Smooth muscle cell (in vitro differentiated cells): ENCODE data around the gene CEP63. TPM values are rescaled to one million over a fixed set of nuclear protein-coding genes. Genes with fewer than 3 reads are reported as not detected.
"Not testable (repeated sequence)": the region's sequence is repeated elsewhere in the genome, so short reads cannot be mapped to it uniquely, and the experiment has no call there.

Experiments
- DNase-seq: peaks from one replicate; lab custom pipeline; 2025; ENCODE audit not compliant: unreplicated experiment; lab: John Stamatoyannopoulos, UW
- H2AFZ ChIP-seq: fragments of 200-600 bp; sonication (generic); 2 replicates; pipeline ENCODE4 v1.6.0; 2016; ENCODE audit warnings: antibody characterized with exemption, low read depth, mild to moderate bottlenecking
- H3F3A ChIP-seq: fragments of 200-600 bp; sonication (generic); 2 replicates; pipeline ENCODE4 v1.6.0; 2017; ENCODE audit warnings: antibody characterized with exemption, low read depth
- H3K27ac ChIP-seq: fragments of 200-600 bp; sonication (generic); 2 replicates; pipeline ENCODE4 v1.5.1; 2016; ENCODE audit warnings: low read depth, mild to moderate bottlenecking
- H3K27me3 ChIP-seq: fragments of 200-600 bp; sonication (generic); 2 replicates; pipeline ENCODE4 v1.6.1; 2016; ENCODE audit warnings: low read depth, mild to moderate bottlenecking
- H3K36me3 ChIP-seq: fragments of 200-600 bp; sonication (generic); 2 replicates; pipeline ENCODE4 v1.5.1; 2016; ENCODE audit warnings: low read depth
- H3K4me1 ChIP-seq: fragments of 200-600 bp; sonication (generic); 2 replicates; pipeline ENCODE4 v1.5.1; 2016; ENCODE audit warnings: low read depth
- H3K4me2 ChIP-seq: fragments of 200-600 bp; sonication (generic); 2 replicates; pipeline ENCODE4 v1.6.0; 2016; ENCODE audit warnings: mild to moderate bottlenecking
- H3K4me3 ChIP-seq: fragments of 200-600 bp; sonication (generic); 2 replicates; pipeline ENCODE4 v1.5.1; 2016; ENCODE audit warnings: mild to moderate bottlenecking
- H3K79me2 ChIP-seq: fragments of 200-600 bp; sonication (generic); 2 replicates; pipeline ENCODE4 v1.6.0; 2016; ENCODE audit warnings: low read depth, mild to moderate bottlenecking
- H3K9ac ChIP-seq: fragments of 200-600 bp; sonication (generic); 2 replicates; pipeline ENCODE4 v1.6.0; 2016; ENCODE audit warnings: low read depth
- H3K9me3 ChIP-seq: fragments of 200-600 bp; sonication (generic); replicated peaks from 2 replicates; pipeline ENCODE4 v1.5.1; 2016; ENCODE audit warnings: low read depth
- H4K20me1 ChIP-seq: fragments of 200-600 bp; sonication (generic); 2 replicates; pipeline ENCODE4 v1.6.0; 2016; ENCODE audit warnings: low read depth
- CTCF ChIP-seq: fragments of 200-600 bp; sonication (generic); IDR thresholded peaks from 2 replicates; pipeline ENCODE4 v1.5.1; 2017; ENCODE audit warnings: borderline replicate concordance, mild to moderate bottlenecking, antibody characterized with exemption; ENCODE audit not compliant: insufficient read depth, poor library complexity, severe bottlenecking
- WGBS: methylation state at CpG from one replicate; pipeline ENCODE4 v1.1.7; 2016; ENCODE audit warnings: low lambda C conversion rate; 5-methylcytosine and 5-hydroxymethylcytosine counted together
- polyA plus RNA-seq: library from polyadenylated mRNA; unstranded; fragments of >200 nt; fragmentation: Nextera tagmentation; extraction: Ambion mirVana; gene quantifications from 2 replicates; pipeline ENCODE4 v1.2.1, GENCODE V29; 2016
- total RNA-seq: library from RNA; depleted of rRNA; stranded (reverse); fragments of >200 nt; gene quantifications from 2 replicates; pipeline ENCODE4 v1.2.3, GENCODE V29; 2014

The CEP63 gene
- total and polyA plus RNA-seq, 2 experiments from 2014 or later = 16.9 to 24.5 TPM

- H3K9ac ChIP-seq = no peak overlapping the region
- no peaks in the 10 kb centered on the region for H3K4me1 ChIP-seq
- no peak for TF ChIP-seq CTCF
- no peaks in the 10 kb centered on the region for H3K9me3 ChIP-seq
- H3K36me3 ChIP-seq = no peaks in the 10 kb centered on the region
- no peak overlapping the region for H2AFZ ChIP-seq
- H3K4me2 ChIP-seq = no peak overlapping the region
- 93% methylated on average over 8 of the region's 8 CpGs for WGBS
- no peaks in the 10 kb centered on the region for H3F3A ChIP-seq
- no peaks in the 10 kb centered on the region for H4K20me1 ChIP-seq
- H3K27me3 ChIP-seq = no peaks in the 10 kb centered on the region
- no peak for DNase-seq
- H3K79me2 ChIP-seq = no peaks in the 10 kb centered on the region
- H3K27ac ChIP-seq = no peak overlapping the region
- H3K4me3 ChIP-seq = no peak overlapping the region
Observed at GRCh38 chr3:134594331-134594741, 108.5 kb downstream of the CEP63 start.

- not testable (repeated sequence) for DNase-seq, H3K27ac ChIP-seq, H3K9me3 ChIP-seq, H3F3A ChIP-seq, H2AFZ ChIP-seq, H3K4me1 ChIP-seq, H3K36me3 ChIP-seq, H3K4me3 ChIP-seq, H3K4me2 ChIP-seq, H3K27me3 ChIP-seq, H4K20me1 ChIP-seq, H3K79me2 ChIP-seq, H3K9ac ChIP-seq
- 79% methylated on average over 3 of the region's 3 CpGs for WGBS
Observed at GRCh38 chr3:134594986-134595385, 109.1 kb downstream of the CEP63 start.

GRCh38 chr3:134597390-134597970, 111.6 kb downstream of the CEP63 start:
- no peak overlapping the region for H3K4me2 ChIP-seq
- 36% methylated on average over 2 of the region's 2 CpGs for whole genome bisulfite sequencing
- H2AFZ ChIP-seq = no peak overlapping the region

More at GRCh38 chr3:134597390-134597970, 111.6 kb downstream of the CEP63 start:
- Histone ChIP-seq H3K36me3 (no peaks in the 10 kb centered on the region), H3K4me3 (no peak overlapping the region), H3K27ac (no peak overlapping the region), H4K20me1 (no peaks in the 10 kb centered on the region), H3K9me3 (no peaks in the 10 kb centered on the region), H3K9ac (no peak overlapping the region), H3K79me2 (no peaks in the 10 kb centered on the region), H3K27me3 (no peaks in the 10 kb centered on the region), H3F3A (no peaks in the 10 kb centered on the region), H3K4me1 (peaks cover 14% of the 10 kb centered on the region)
- no peak for DNase-seq
- no peak for TF ChIP-seq CTCF
